GM12878 (cell line): Measurements from ENCODE around the gene METTL18. TPM values are rescaled to one million over a fixed set of nuclear protein-coding genes. Genes with fewer than 3 reads are reported as not detected.

Source experiments
- ATAC-seq: fragments of 200-7000 bp; cut with Tn5 transposase; 3 replicates; pipeline ENCODE4 v1.9.1; 2020; ENCODE audit warnings: mild to moderate bottlenecking, moderate library complexity
- BruUV-seq: library from RNA; stranded (reverse); fragments of 400-500 nt; replicated peaks from 2 replicates; lab custom pipeline; 2021; lab: Mats Ljungman, UMichigan
- CTCF ChIA-PET: fragments of 300-600 bp; sonication (Branson Sonifier 250); formaldehyde crosslinking; extraction: SDS; loops from one replicate; lab custom pipeline; 2021; ENCODE audit warnings: inconsistent platforms; lab: Yijun Ruan, JAX
- POLR2A ChIA-PET: fragments of 350-600 bp; formaldehyde crosslinking; extraction: SDS; loops from one replicate; lab custom pipeline; 2021; ENCODE audit warnings: inconsistent platforms; lab: Charles Lee
- RAD21 ChIA-PET: fragments of 300-600 bp; sonication (Branson Sonifier 250); formaldehyde crosslinking; loops from one replicate; lab custom pipeline; 2023; ENCODE audit warnings: antibody characterized with exemption; ENCODE audit not compliant: unreplicated experiment; lab: Charles Lee
- SMC1A ChIA-PET: fragments of 300-600 bp; sonication (Branson Sonifier 250); formaldehyde crosslinking; loops from one replicate; lab custom pipeline; 2023; ENCODE audit not compliant: unreplicated experiment, uncharacterized antibody; lab: Charles Lee
- DNase-seq: peaks from one replicate; pipeline ENCODE4 v3.0.0-alpha.2; 2011; ENCODE audit warnings: low read depth, low spot score
- FAIRE-seq: peaks from 3 replicates; lab custom pipeline; 2011; peaks lifted over from hg19 to GRCh38; lab: Jason Lieb, UNC
- H2AFZ ChIP-seq: 2 replicates; pipeline ENCODE4 v1.6.0; 2011; ENCODE audit warnings: low read depth, low read length, control low read depth; ENCODE audit not compliant: control insufficient read depth
- H3K27ac ChIP-seq: 2 replicates; pipeline ENCODE4 v1.5.1; 2011; ENCODE audit warnings: control low read depth; ENCODE audit not compliant: control insufficient read depth, insufficient read depth
- H3K27me3 ChIP-seq, 2 experiments: replicated peaks in 1 of 2; 2 replicates each; pipeline versions ENCODE4 v1.6.0 to v1.6.1; 2011; ENCODE audit warnings: low read length in 1 of 2; ENCODE audit not compliant: control insufficient read depth in 2 of 2, insufficient read depth in 2 of 2
- H3K36me3 ChIP-seq, 2 experiments: 2 replicates each; pipeline ENCODE4 v1.5.1; 2011; ENCODE audit warnings: low read length in 1 of 2; ENCODE audit not compliant: control insufficient read depth in 2 of 2, insufficient read depth in 2 of 2
- H3K4me1 ChIP-seq: 2 replicates; pipeline ENCODE4 v1.6.1; 2011; ENCODE audit warnings: mild to moderate bottlenecking, low read length, moderate library complexity, mixed read lengths; ENCODE audit not compliant: control insufficient read depth, insufficient read depth
- H3K4me2 ChIP-seq: 2 replicates; pipeline ENCODE4 v1.6.0; 2011; ENCODE audit warnings: control low read depth; ENCODE audit not compliant: control insufficient read depth, insufficient read depth
- H3K4me3 ChIP-seq: fragments of 200-600 bp; sonication (generic); 2 replicates; pipeline ENCODE4 v1.5.1; 2016
- H3K79me2 ChIP-seq: 2 replicates; pipeline ENCODE4 v1.6.0; 2011; ENCODE audit warnings: low read length; ENCODE audit not compliant: control insufficient read depth, insufficient read depth
- H3K9ac ChIP-seq: 2 replicates; pipeline ENCODE4 v1.8.0; 2011; ENCODE audit warnings: low read length, control low read depth, mixed read lengths; ENCODE audit not compliant: control insufficient read depth, insufficient read depth
- H3K9me3 ChIP-seq: replicated peaks from 3 replicates; pipeline ENCODE4 v1.5.1; 2011; ENCODE audit warnings: mild to moderate bottlenecking, low read length; ENCODE audit not compliant: control insufficient read depth, insufficient read depth
- H4K20me1 ChIP-seq: 2 replicates; pipeline ENCODE4 v1.6.0; 2011; ENCODE audit not compliant: control insufficient read depth, insufficient read depth
- BRCA1 ChIP-seq: IDR thresholded peaks from 2 replicates; pipeline ENCODE4 v1.6.1; 2011; ENCODE audit warnings: low read depth, low read length, improper control_type of control experiment
- EP300 ChIP-seq, 2 experiments: fragments of 150-350 bp in 1 of 2; IDR thresholded peaks; 2 replicates each; pipeline ENCODE4 v1.6.1; 2011 to 2012; ENCODE audit warnings: low read depth in 2 of 2, low read length in 2 of 2, borderline replicate concordance in 1 of 2, improper control_type of control experiment in 1 of 2, inconsistent platforms in 1 of 2; ENCODE audit not compliant: control insufficient read depth in 1 of 2
- KAT2A ChIP-seq: conservative IDR thresholded peaks from 2 replicates; pipeline ENCODE4 v1.6.1; 2011; ENCODE audit warnings: low read depth, low read length; ENCODE audit not compliant: control insufficient read depth
- NFYA ChIP-seq: IDR thresholded peaks from 2 replicates; pipeline ENCODE4 v1.6.1; 2011; ENCODE audit warnings: low read depth, mild to moderate bottlenecking, low read length, improper control_type of control experiment, borderline replicate concordance
- PAX5 ChIP-seq: IDR thresholded peaks from 2 replicates; pipeline ENCODE4 v1.6.1; 2011; ENCODE audit warnings: low read depth, low read length, borderline replicate concordance
- PAX8 ChIP-seq: fragments of 450-650 bp; IDR thresholded peaks from 2 replicates; pipeline ENCODE4 v1.6.1; 2017; ENCODE audit warnings: mild to moderate bottlenecking, moderate library complexity
- RUNX3 ChIP-seq: IDR thresholded peaks from 2 replicates; pipeline ENCODE4 v1.6.1; 2012; ENCODE audit warnings: low read length, inconsistent platforms
- STAT3 ChIP-seq: IDR thresholded peaks from 2 replicates; pipeline ENCODE4 v1.6.1; 2011; ENCODE audit warnings: low read depth, low read length, improper control_type of control experiment
- WGBS: methylation state at CpG from one replicate; pipeline ENCODE4 v1.1.6; 2016; ENCODE audit warnings: low lambda C conversion rate; ENCODE audit not compliant: insufficient replicate concordance, insufficient coverage; ENCODE audit errors: missing lambda C conversion rate; 5-methylcytosine and 5-hydroxymethylcytosine counted together
- in situ Hi-C: fragments of 300-500 bp; cut with MboI; formaldehyde crosslinking; loops from 9 replicates; pipeline ENCODE4 v1.14.3; 2018; ENCODE audit warnings: mixed read lengths
- intact Hi-C: fragments of 100-400 bp; cut with micrococcal nuclease; formaldehyde crosslinking; loops from one replicate; pipeline ENCODE4 v1.14.2; 2022; ENCODE audit not compliant: unreplicated experiment
- polyA plus RNA-seq, 11 experiments: library from polyadenylated mRNA; depleted of rRNA in 4 of 11; unstranded in 6 of 11; stranded (reverse) in 5 of 11; fragments of >200 nt; fragmentation: Nextera tagmentation in 4 of 11; fragmentation: Illumina TruSeq in 1 of 11; extraction: Ambion mirVana in 4 of 11; extraction: Trizol in 1 of 11; gene quantifications; 1 replicate in 1 of 11; 2 replicates in 10 of 11; pipeline versions ENCODE4 v1.2.1 to v1.2.3, GENCODE V29; 2011 to 2016; ENCODE audit warnings: inconsistent platforms in 2 of 11, missing spikeins in 2 of 11, low read depth in 1 of 11
- total RNA-seq, 4 experiments: library from RNA; depleted of rRNA in 3 of 4; stranded (reverse); fragments of >200 nt in 3 of 4; fragmentation: Illumina TruSeq in 1 of 4; extraction: Trizol in 1 of 4; gene quantifications; 2 replicates each; pipeline versions ENCODE4 v1.2.1 to v1.2.3, GENCODE V29; 2013 to 2021
- TF ChIP-seq, protein P1 (sequence below): IDR thresholded peaks from 2 replicates; pipeline ENCODE4 v1.6.1; 2012; ENCODE audit warnings: low read depth, low read length, improper control_type of control experiment

Gene METTL18
- total and polyA plus RNA-seq, 10 of the 15 experiments (the other 5 are each of a cell fraction or from before 2014, with no cell fraction given), result 8.1 to 31.8 (median 12.8) TPM

DNA sequence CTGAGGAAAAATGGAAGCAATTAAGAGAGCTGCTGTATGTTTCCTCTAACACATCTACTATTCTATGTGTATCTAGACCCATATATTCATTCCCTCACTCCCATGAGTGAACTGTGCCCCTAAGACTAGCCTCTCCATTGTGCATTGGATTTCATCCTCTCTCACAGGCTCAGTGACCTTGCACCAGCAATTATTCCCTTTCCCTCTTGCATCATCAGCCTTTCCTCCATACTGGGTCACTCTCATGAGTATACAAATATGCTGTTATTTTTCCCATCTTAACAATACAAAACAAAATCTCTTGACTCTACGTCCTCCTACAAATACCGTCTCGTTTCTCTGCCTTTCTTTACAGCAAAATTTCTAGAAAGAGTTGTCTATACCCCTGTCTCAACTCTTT is 29.4 kb upstream of the METTL18 start:
- Histone ChIP-seq H3K4me3 (no peak overlapping the region), H3K27me3 (no peaks in the 10 kb centered on the region), H3K79me2 (no peaks in the 10 kb centered on the region), H3K36me3 (peaks cover 5 to 21% of the 10 kb centered on the region in 2 experiments), H3K4me2 (no peak overlapping the region), H3K4me1 (no peaks in the 10 kb centered on the region), H2AFZ (no peak overlapping the region), H3K9ac (no peak overlapping the region), H3K9me3 (no peaks in the 10 kb centered on the region), H4K20me1 (no peaks in the 10 kb centered on the region), H3K27ac (no peak overlapping the region)
- CTCF ChIA-PET, result no interaction called here
- BruUV-seq, result no TSS peak
- SMC1A ChIA-PET, result no interaction called here
- in situ Hi-C loops, result no loop called here
- WGBS, result 99% methylated on average over 3 of the region's 3 CpGs
- intact Hi-C loops, result no loop called here
- FAIRE-seq, result no peak
- ATAC-seq, result no peak
- RAD21 ChIA-PET, result no interaction called here
- TF ChIP-seq KAT2A (no peak), EP300 (IDR thresholded peaks at IDR 0.05; ENCODE audit: borderline replicate concordance in 1 of 2, control insufficient read depth in 1 of 2, low read depth in 2 of 2, low read length in 2 of 2) (no peak), STAT3 (no peak), BRCA1 (no peak), RUNX3 (no peak), PAX8 (no peak), NFYA (no peak), PAX5 (no peak)
- TF ChIP-seq, protein P1, sequence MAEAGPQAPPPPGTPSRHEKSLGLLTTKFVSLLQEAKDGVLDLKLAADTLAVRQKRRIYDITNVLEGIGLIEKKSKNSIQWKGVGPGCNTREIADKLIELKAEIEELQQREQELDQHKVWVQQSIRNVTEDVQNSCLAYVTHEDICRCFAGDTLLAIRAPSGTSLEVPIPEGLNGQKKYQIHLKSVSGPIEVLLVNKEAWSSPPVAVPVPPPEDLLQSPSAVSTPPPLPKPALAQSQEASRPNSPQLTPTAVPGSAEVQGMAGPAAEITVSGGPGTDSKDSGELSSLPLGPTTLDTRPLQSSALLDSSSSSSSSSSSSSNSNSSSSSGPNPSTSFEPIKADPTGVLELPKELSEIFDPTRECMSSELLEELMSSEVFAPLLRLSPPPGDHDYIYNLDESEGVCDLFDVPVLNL, result no peak
- DNase-seq, result no peak
- POLR2A ChIA-PET, result no interaction called here
